A673 (cell line): ENCODE results near the gene SPAG16. TPM values are rescaled to one million over a fixed set of nuclear protein-coding genes. Genes with fewer than 3 reads are reported as not detected.

Experiments
- BruUV-seq: library from RNA; stranded (reverse); fragments of 400-500 nt; replicated peaks from 2 replicates; lab custom pipeline; 2021; lab: Mats Ljungman, UMichigan
- CTCF ChIA-PET: fragments of 300-600 bp; sonication (Branson Sonifier 250); formaldehyde crosslinking; loops from one replicate; lab custom pipeline; 2022; ENCODE audit warnings: antibody characterized with exemption; lab: Charles Lee
- POLR2A ChIA-PET: fragments of 300-600 bp; sonication (Branson Sonifier 250); formaldehyde crosslinking; loops from one replicate; lab custom pipeline; 2022; ENCODE audit warnings: antibody characterized with exemption; ENCODE audit not compliant: low non-redundant PET; lab: Charles Lee
- DNase-seq: peaks from one replicate; pipeline ENCODE4 v3.0.0-alpha.2; 2015; ENCODE audit warnings: low spot score
- H3K27ac ChIP-seq: fragments of 200-600 bp; sonication (generic); 2 replicates; pipeline ENCODE4 v1.5.1; 2016; ENCODE audit warnings: mixed run types, low read depth, mild to moderate bottlenecking, mixed read lengths, antibody characterized with exemption, low read length; ENCODE audit not compliant: poor library complexity, severe bottlenecking
- H3K27me3 ChIP-seq: fragments of 200-600 bp; sonication (generic); replicated peaks from 2 replicates; pipeline ENCODE4 v1.6.1; 2017; ENCODE audit warnings: mixed run types, low read depth, mild to moderate bottlenecking, mixed read lengths, antibody characterized with exemption, low read length; ENCODE audit not compliant: insufficient read depth, poor library complexity
- H3K36me3 ChIP-seq: fragments of 200-600 bp; sonication (generic); 2 replicates; pipeline ENCODE4 v1.6.1; 2016; ENCODE audit warnings: mixed run types, mild to moderate bottlenecking, mixed read lengths, antibody characterized with exemption, low read length; ENCODE audit not compliant: insufficient read depth, poor library complexity, severe bottlenecking
- H3K4me1 ChIP-seq: fragments of 200-600 bp; sonication (generic); 2 replicates; pipeline ENCODE4 v1.6.1; 2017; ENCODE audit warnings: mixed run types, mild to moderate bottlenecking, mixed read lengths, antibody characterized with exemption, low read length; ENCODE audit not compliant: insufficient read depth, poor library complexity, severe bottlenecking
- H3K4me3 ChIP-seq: fragments of 200-600 bp; sonication (generic); 2 replicates; pipeline ENCODE4 v1.5.1; 2016; ENCODE audit warnings: low read depth, mixed run types, mild to moderate bottlenecking, mixed read lengths, low read length; ENCODE audit not compliant: poor library complexity, severe bottlenecking
- H3K9me3 ChIP-seq: fragments of 200-600 bp; sonication (generic); 2 replicates; pipeline ENCODE4 v1.6.1; 2016; ENCODE audit warnings: mixed run types, low read depth, mild to moderate bottlenecking, mixed read lengths, antibody characterized with exemption, low read length; ENCODE audit not compliant: poor library complexity, severe bottlenecking
- EZH2 ChIP-seq: fragments of 200-600 bp; sonication (generic); IDR thresholded peaks from 2 replicates; pipeline ENCODE4 v1.6.1; 2017; ENCODE audit warnings: borderline replicate concordance, low read depth, mild to moderate bottlenecking, mixed read lengths, antibody characterized with exemption, low read length; ENCODE audit not compliant: poor library complexity, severe bottlenecking
- intact Hi-C: fragments of 100-400 bp; cut with micrococcal nuclease; formaldehyde crosslinking; loops from one replicate; pipeline ENCODE4 v1.10.0; 2022; ENCODE audit not compliant: unreplicated experiment
- total RNA-seq: library from RNA; stranded (reverse); gene quantifications from 2 replicates; pipeline ENCODE4 v1.2.3, GENCODE V29; 2021
- TF ChIP-seq, protein P1 (sequence below): fragments of 300-800, 200-600 bp; sonication (generic); conservative IDR thresholded peaks from 2 replicates; pipeline ENCODE4 v1.5.1; 2017; ENCODE audit warnings: low read depth, mild to moderate bottlenecking, antibody characterized with exemption, low read length, moderate library complexity, mixed read lengths

The SPAG16 gene
- total RNA-seq, 1 experiment from 2014 or later: 13.1 TPM

DNA sequence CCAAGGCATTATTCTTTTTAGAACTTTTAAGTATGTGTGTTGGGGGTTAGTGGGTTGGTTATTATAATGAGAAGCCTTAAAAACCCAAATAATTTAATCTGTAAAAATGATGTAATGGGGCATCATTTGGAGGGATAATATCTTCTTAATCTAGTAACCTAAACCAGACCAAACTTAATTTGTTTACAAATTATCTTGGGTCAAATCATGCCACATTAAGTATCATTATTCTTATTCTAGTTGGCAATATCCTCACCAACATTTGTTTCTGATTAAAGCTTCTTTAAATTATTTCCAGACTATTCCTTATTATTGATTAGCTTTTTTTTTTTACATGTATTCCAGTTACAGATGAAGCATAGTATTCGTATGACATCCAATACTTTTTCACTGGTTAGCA is 1041.1 kb downstream of the SPAG16 start:
- no peak for TF ChIP-seq EZH2
- TF ChIP-seq, protein P1, sequence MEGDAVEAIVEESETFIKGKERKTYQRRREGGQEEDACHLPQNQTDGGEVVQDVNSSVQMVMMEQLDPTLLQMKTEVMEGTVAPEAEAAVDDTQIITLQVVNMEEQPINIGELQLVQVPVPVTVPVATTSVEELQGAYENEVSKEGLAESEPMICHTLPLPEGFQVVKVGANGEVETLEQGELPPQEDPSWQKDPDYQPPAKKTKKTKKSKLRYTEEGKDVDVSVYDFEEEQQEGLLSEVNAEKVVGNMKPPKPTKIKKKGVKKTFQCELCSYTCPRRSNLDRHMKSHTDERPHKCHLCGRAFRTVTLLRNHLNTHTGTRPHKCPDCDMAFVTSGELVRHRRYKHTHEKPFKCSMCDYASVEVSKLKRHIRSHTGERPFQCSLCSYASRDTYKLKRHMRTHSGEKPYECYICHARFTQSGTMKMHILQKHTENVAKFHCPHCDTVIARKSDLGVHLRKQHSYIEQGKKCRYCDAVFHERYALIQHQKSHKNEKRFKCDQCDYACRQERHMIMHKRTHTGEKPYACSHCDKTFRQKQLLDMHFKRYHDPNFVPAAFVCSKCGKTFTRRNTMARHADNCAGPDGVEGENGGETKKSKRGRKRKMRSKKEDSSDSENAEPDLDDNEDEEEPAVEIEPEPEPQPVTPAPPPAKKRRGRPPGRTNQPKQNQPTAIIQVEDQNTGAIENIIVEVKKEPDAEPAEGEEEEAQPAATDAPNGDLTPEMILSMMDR: no peak
- no TSS peak for BruUV-seq

DNA sequence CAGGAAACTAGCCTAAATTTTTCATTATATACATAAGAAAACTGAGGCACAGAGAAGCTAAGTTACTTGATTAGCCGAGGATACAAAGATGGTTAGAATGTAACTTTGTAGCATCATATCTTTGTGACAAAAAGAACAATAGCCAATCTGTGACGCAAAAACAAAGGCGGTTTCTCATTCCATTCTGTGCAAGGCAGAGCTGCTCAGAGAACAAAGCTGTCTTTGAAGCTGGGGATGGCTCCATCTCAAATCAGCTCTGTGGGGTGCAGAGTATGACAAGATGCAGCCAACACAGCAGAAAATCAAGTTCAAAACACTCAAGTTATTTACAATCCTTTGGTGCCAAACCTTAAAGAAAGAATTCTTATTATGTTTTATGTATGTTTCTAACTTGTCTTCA is 1044.7 kb downstream of the SPAG16 start:
- no peak for DNase-seq
- intact Hi-C loops: no loop called here
- Histone ChIP-seq H3K27me3 (peaks cover 3% of the 10 kb centered on the region), H3K9me3 (no peaks in the 10 kb centered on the region), H3K27ac (no peak overlapping the region), H3K4me3 (no peak overlapping the region), H3K36me3 (no peaks in the 10 kb centered on the region), H3K4me1 (no peaks in the 10 kb centered on the region)
- TF ChIP-seq, protein P1: no peak
- CTCF ChIA-PET: no interaction called here
- POLR2A ChIA-PET: no interaction called here
- no TSS peak for BruUV-seq

More for the DNA sequence above, 1041.1 kb downstream of the SPAG16 start:
- POLR2A ChIA-PET: no interaction called here
- Histone ChIP-seq H3K27me3 (peaks cover 3% of the 10 kb centered on the region), H3K27ac (no peak overlapping the region), H3K9me3 (no peaks in the 10 kb centered on the region), H3K36me3 (no peaks in the 10 kb centered on the region), H3K4me3 (no peak overlapping the region), H3K4me1 (no peaks in the 10 kb centered on the region)
- intact Hi-C loops: no loop called here
- CTCF ChIA-PET: no interaction called here
- DNase-seq: no peak

DNA sequence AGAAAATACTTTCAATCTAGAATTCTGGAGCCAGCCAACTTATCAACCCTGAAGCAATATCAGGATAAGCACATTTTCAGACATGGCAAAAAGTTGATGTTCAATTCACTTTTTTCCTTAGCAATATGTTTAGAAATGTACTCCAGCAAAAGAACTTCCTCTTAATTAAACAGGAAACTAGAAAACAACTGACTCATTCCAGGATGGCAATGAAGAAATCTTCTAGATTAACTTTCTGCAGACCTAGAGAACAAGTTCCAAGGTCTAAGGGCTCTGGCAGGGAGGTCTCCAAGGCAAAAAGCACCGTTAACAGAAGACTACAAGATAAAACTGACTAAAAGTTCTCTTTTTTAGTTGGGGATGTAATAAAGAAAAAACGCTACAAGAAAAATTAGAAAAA is 1057.4 kb downstream of the SPAG16 start:
- Histone ChIP-seq H3K9me3 (no peaks in the 10 kb centered on the region), H3K4me3 (no peak overlapping the region), H3K27ac (no peak overlapping the region), H3K4me1 (no peaks in the 10 kb centered on the region), H3K27me3 (no peaks in the 10 kb centered on the region), H3K36me3 (no peaks in the 10 kb centered on the region)
- no peak for DNase-seq
- POLR2A ChIA-PET: no interaction called here
- intact Hi-C loops: no loop called here
- BruUV-seq: no TSS peak
- CTCF ChIA-PET: no interaction called here
- TF ChIP-seq, protein P1: no peak
- TF ChIP-seq EZH2: no peak
